ENCODE data around the gene PLEKHH1. TPM values are rescaled to one million over a fixed set of nuclear protein-coding genes. Genes with fewer than 3 reads are reported as not detected.

PLEKHH1 gene
- total RNA-seq, 1 donor from 2014 or later = 1.7 TPM

- peaks cover under 1% of the 10 kb centered on the region for H3K27me3 Mint-ChIP-seq
- intact Hi-C loops (cut with micrococcal nuclease) = no loop called here
- H3K27ac Mint-ChIP-seq = no peak overlapping the region
- no peaks in the 10 kb centered on the region for H3K36me3 Mint-ChIP-seq (ENCODE audit: low read depth)
- no peaks in the 10 kb centered on the region for H3K9me3 Mint-ChIP-seq
- no peak for DNase-seq
- H3K4me3 Mint-ChIP-seq = no peak overlapping the region
- peaks cover under 1% of the 10 kb centered on the region for H3K4me1 Mint-ChIP-seq
Observed at GRCh38 chr14:67551940-67552339, 18.9 kb downstream of the PLEKHH1 start.

- H3K9me3 Mint-ChIP-seq = no peaks in the 10 kb centered on the region
- no peak for DNase-seq
- H3K27me3 Mint-ChIP-seq = peaks cover 6% of the 10 kb centered on the region
- no peak overlapping the region for H3K27ac Mint-ChIP-seq
- intact Hi-C loops (cut with micrococcal nuclease) = no loop called here
- no peaks in the 10 kb centered on the region for H3K36me3 Mint-ChIP-seq (ENCODE audit: low read depth)
- H3K4me1 Mint-ChIP-seq = peaks cover 2% of the 10 kb centered on the region
- H3K4me3 Mint-ChIP-seq = no peak overlapping the region
Observed at GRCh38 chr14:67553547-67553946, 20.5 kb downstream of the PLEKHH1 start.

GRCh38 chr14:67554341-67554740 lies 21.3 kb downstream of the PLEKHH1 start:
- Mint-ChIP-seq H3K4me3 (no peak overlapping the region), H3K27me3 (peaks cover 6% of the 10 kb centered on the region), H3K36me3 (ENCODE audit: low read depth) (no peaks in the 10 kb centered on the region), H3K27ac (no peak overlapping the region), H3K9me3 (no peaks in the 10 kb centered on the region), H3K4me1 (peaks cover 2% of the 10 kb centered on the region)
- intact Hi-C loops (cut with micrococcal nuclease) = no loop called here
- DNase-seq = no peak

GRCh38 chr14:67555518-67556090 lies 22.5 kb downstream of the PLEKHH1 start:
- Mint-ChIP-seq H3K27ac (no peak overlapping the region), H3K27me3 (peaks cover 6% of the 10 kb centered on the region), H3K4me1 (peaks cover 2% of the 10 kb centered on the region), H3K4me3 (no peak overlapping the region), H3K36me3 (ENCODE audit: low read depth) (no peaks in the 10 kb centered on the region), H3K9me3 (no peaks in the 10 kb centered on the region)
- no peak for DNase-seq
- intact Hi-C loops (cut with micrococcal nuclease) = no loop called here

GRCh38 chr14:67556671-67557070 lies 23.6 kb downstream of the PLEKHH1 start:
- Mint-ChIP-seq H3K9me3 (no peaks in the 10 kb centered on the region), H3K36me3 (ENCODE audit: low read depth) (no peaks in the 10 kb centered on the region), H3K4me1 (peaks cover 2% of the 10 kb centered on the region), H3K4me3 (no peak overlapping the region), H3K27me3 (peaks cover 6% of the 10 kb centered on the region), H3K27ac (no peak overlapping the region)
- DNase-seq = no peak
- intact Hi-C loops (cut with micrococcal nuclease) = no loop called here

- Mint-ChIP-seq H3K36me3 (ENCODE audit: low read depth) (no peaks in the 10 kb centered on the region), H3K27me3 (peaks cover 6% of the 10 kb centered on the region), H3K27ac (no peak overlapping the region), H3K4me3 (no peak overlapping the region), H3K4me1 (peaks cover 2% of the 10 kb centered on the region), H3K9me3 (no peaks in the 10 kb centered on the region)
- intact Hi-C loops (cut with micrococcal nuclease) = no loop called here
- DNase-seq = no peak
Observed at GRCh38 chr14:67557118-67557517, 24.0 kb downstream of the PLEKHH1 start.

GRCh38 chr14:67557656-67558055 lies 24.6 kb downstream of the PLEKHH1 start:
- H3K4me3 Mint-ChIP-seq = no peak overlapping the region
- H3K36me3 Mint-ChIP-seq (ENCODE audit: low read depth) = no peaks in the 10 kb centered on the region
- no peak overlapping the region for H3K27ac Mint-ChIP-seq
- intact Hi-C loops (cut with micrococcal nuclease) = no loop called here
- H3K9me3 Mint-ChIP-seq = no peaks in the 10 kb centered on the region
- DNase-seq = no peak
- peaks cover 2% of the 10 kb centered on the region for H3K4me1 Mint-ChIP-seq
- H3K27me3 Mint-ChIP-seq = peaks cover 6% of the 10 kb centered on the region

GRCh38 chr14:67559639-67560038 lies 26.5 kb downstream of the PLEKHH1 start:
- Mint-ChIP-seq H3K36me3 (ENCODE audit: low read depth) (no peaks in the 10 kb centered on the region), H3K9me3 (no peaks in the 10 kb centered on the region), H3K27me3 (peaks cover 6% of the 10 kb centered on the region), H3K4me1 (peaks cover 2% of the 10 kb centered on the region), H3K4me3 (no peak overlapping the region), H3K27ac (no peak overlapping the region)
- intact Hi-C loops (cut with micrococcal nuclease) = no loop called here
- DNase-seq = no peak

- Mint-ChIP-seq H3K36me3 (ENCODE audit: low read depth) (no peaks in the 10 kb centered on the region), H3K27ac (no peak overlapping the region), H3K4me3 (no peak overlapping the region), H3K27me3 (peaks cover 4% of the 10 kb centered on the region), H3K4me1 (peaks cover 6% of the 10 kb centered on the region), H3K9me3 (no peaks in the 10 kb centered on the region)
- intact Hi-C loops (cut with micrococcal nuclease) = no loop called here
- no peak for DNase-seq
Observed at GRCh38 chr14:67562025-67562775, 29.1 kb downstream of the PLEKHH1 start.

- intact Hi-C loops (cut with micrococcal nuclease) = no loop called here
- Mint-ChIP-seq H3K36me3 (ENCODE audit: low read depth) (no peaks in the 10 kb centered on the region), H3K4me3 (no peak overlapping the region), H3K9me3 (no peaks in the 10 kb centered on the region), H3K27me3 (peaks cover 4% of the 10 kb centered on the region), H3K4me1 (peaks cover 11% of the 10 kb centered on the region), H3K27ac (no peak overlapping the region)
- no peak for DNase-seq
Observed at GRCh38 chr14:67562776-67563150, 29.7 kb downstream of the PLEKHH1 start.

- intact Hi-C loops (cut with micrococcal nuclease) = no loop called here
- Mint-ChIP-seq H3K36me3 (ENCODE audit: low read depth) (no peaks in the 10 kb centered on the region), H3K4me1 (peaks cover 11% of the 10 kb centered on the region), H3K9me3 (no peaks in the 10 kb centered on the region), H3K27ac (no peak overlapping the region), H3K27me3 (no peaks in the 10 kb centered on the region), H3K4me3 (no peak overlapping the region)
- DNase-seq = no peak
Observed at GRCh38 chr14:67564236-67564635, 31.1 kb downstream of the PLEKHH1 start.

GRCh38 chr14:67566908-67567307 lies 33.8 kb downstream of the PLEKHH1 start:
- H3K9me3 Mint-ChIP-seq = no peaks in the 10 kb centered on the region
- DNase-seq = no peak
- no peak overlapping the region for H3K4me3 Mint-ChIP-seq
- H3K4me1 Mint-ChIP-seq = peaks cover 14% of the 10 kb centered on the region
- intact Hi-C loops (cut with micrococcal nuclease) = no loop called here
- no peaks in the 10 kb centered on the region for H3K27me3 Mint-ChIP-seq
- H3K36me3 Mint-ChIP-seq (ENCODE audit: low read depth) = no peaks in the 10 kb centered on the region
- no peak overlapping the region for H3K27ac Mint-ChIP-seq

- Mint-ChIP-seq H3K9me3 (no peaks in the 10 kb centered on the region), H3K36me3 (ENCODE audit: low read depth) (no peaks in the 10 kb centered on the region), H3K4me1 (peaks cover 14% of the 10 kb centered on the region), H3K4me3 (no peak overlapping the region), H3K27me3 (no peaks in the 10 kb centered on the region), H3K27ac (no peak overlapping the region)
- DNase-seq = no peak
- intact Hi-C loops (cut with micrococcal nuclease) = no loop called here
Observed at GRCh38 chr14:67567654-67568053, 34.6 kb downstream of the PLEKHH1 start.

GRCh38 chr14:67569011-67569650 lies 36.0 kb downstream of the PLEKHH1 start:
- H3K27me3 Mint-ChIP-seq = no peaks in the 10 kb centered on the region
- DNase-seq = no peak
- H3K4me3 Mint-ChIP-seq = no peak overlapping the region
- no peaks in the 10 kb centered on the region for H3K9me3 Mint-ChIP-seq
- intact Hi-C loops (cut with micrococcal nuclease) = no loop called here
- H3K36me3 Mint-ChIP-seq (ENCODE audit: low read depth) = no peaks in the 10 kb centered on the region
- no peak overlapping the region for H3K27ac Mint-ChIP-seq
- peaks cover 14% of the 10 kb centered on the region for H3K4me1 Mint-ChIP-seq

Data from activated CD4-positive, alpha-beta T cell treated with anti-CD3 and anti-CD28 coated beads, Interleukin-2, amount 10 ng/mL, durations not matched to agents 24 days and 14 days (primary cell).